GM12872 (cell line): ENCODE measurements around the gene DIP2C.

ENCODE experiments used
- CTCF ChIP-seq: IDR thresholded peaks from 3 replicates; pipeline ENCODE4 v1.5.1; 2011; ENCODE audit warnings: low read depth, mild to moderate bottlenecking, low read length, moderate library complexity; ENCODE audit not compliant: insufficient read depth

Gene DIP2C

GRCh38 chr10:572696-573095 lies 116.8 kb downstream of the DIP2C start:
- TF ChIP-seq CTCF = no peak

GRCh38 chr10:571688-572451 lies 117.6 kb downstream of the DIP2C start:
- no peak for TF ChIP-seq CTCF

GRCh38 chr10:571166-571565 lies 118.3 kb downstream of the DIP2C start:
- TF ChIP-seq CTCF = no peak

GRCh38 chr10:570628-571163 lies 118.8 kb downstream of the DIP2C start:
- no peak for TF ChIP-seq CTCF

GRCh38 chr10:569961-570627 lies 119.4 kb downstream of the DIP2C start:
- TF ChIP-seq CTCF = no peak

GRCh38 chr10:568848-569247 lies 120.6 kb downstream of the DIP2C start:
- TF ChIP-seq CTCF = no peak

- no peak for TF ChIP-seq CTCF
These were observed 121.6 kb downstream of the DIP2C start for GRCh38 chr10:567869-568268.
